ENCODE results near the gene CEP126.
A peak's percentile ranks its signal among the peaks of the same experiment; 100 is the strongest.

The CEP126 gene
- total RNA-seq, result 0 to 8.8 (median 2.8) reads per million in 9 experiments

- H3K9me3 Mint-ChIP-seq, result no peaks in the 10 kb centered on the region
- H3K27ac Mint-ChIP-seq, result peak within 1 kb of the TSS; percentile 89 to 97
- peak within 1 kb of the TSS; percentile 88 to 89 for H3K4me3 Mint-ChIP-seq
- H3K36me3 Mint-ChIP-seq (ENCODE audit: insufficient read depth), result no peaks in the 10 kb centered on the region
- peak; percentile 89 for ATAC-seq (replicated peaks)
- peak; percentile 92 to 97 (median 94) for DNase-seq
- H3K27me3 Mint-ChIP-seq, result peaks cover 0 to 7% of the 10 kb centered on the region in 2 donors
- H3K4me1 Mint-ChIP-seq (ENCODE audit: low read depth in 2 of 2), result peaks cover 9 to 27% of the 10 kb centered on the region in 2 donors
Measured at GRCh38 chr11:101914738-101915426, at the start of gene CEP126. CEP126 (plus strand) TSS chr11:101915010; CDS start chr11:101915285, 275 bp downstream.

GRCh38 chr11:101866619-101867491 is 48.0 kb upstream of the CEP126 start:
- Mint-ChIP-seq H3K36me3 (ENCODE audit: insufficient read depth) (no peaks in the 10 kb centered on the region), H3K4me3 (no peak overlapping the region), H3K27ac (no peak overlapping the region), H3K27me3 (peaks cover 18 to 28% of the 10 kb centered on the region in 2 donors), H3K9me3 (no peaks in the 10 kb centered on the region), H3K4me1 (ENCODE audit: low read depth in 2 of 2) (no peaks in the 10 kb centered on the region)
- no peak for DNase-seq
- ATAC-seq (replicated peaks), result no peak

- no peak overlapping the region for H3K4me3 Mint-ChIP-seq
- no peaks in the 10 kb centered on the region for H3K9me3 Mint-ChIP-seq
- no peaks in the 10 kb centered on the region for H3K36me3 Mint-ChIP-seq (ENCODE audit: insufficient read depth)
- H3K27ac Mint-ChIP-seq, result no peak overlapping the region
- ATAC-seq (replicated peaks) (no peak), DNase-seq (no peak)
- no peaks in the 10 kb centered on the region for H3K4me1 Mint-ChIP-seq (ENCODE audit: low read depth in 2 of 2)
- H3K27me3 Mint-ChIP-seq, result peaks cover 18% of the 10 kb centered on the region in 2 donors
Measured at GRCh38 chr11:101867951-101868350, 46.9 kb upstream of the CEP126 start.

DNA sequence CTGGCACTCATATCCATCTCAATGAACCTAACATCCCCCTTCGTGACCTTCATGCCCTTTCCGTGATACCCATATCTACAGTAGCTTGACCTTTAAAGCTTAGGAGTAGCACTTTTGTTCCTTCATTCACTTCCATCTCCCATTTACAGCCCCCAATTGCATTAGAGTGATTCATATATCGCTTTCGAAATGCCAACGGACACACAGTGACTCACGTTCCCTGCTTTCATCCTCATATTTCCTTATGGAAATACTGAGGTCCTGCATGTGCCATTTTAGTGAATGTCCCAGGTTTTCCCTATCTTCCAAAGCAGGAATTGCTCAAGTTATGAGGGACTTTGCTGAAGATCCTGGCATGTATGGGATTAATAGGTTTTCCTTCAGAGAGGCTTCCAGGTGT is 44.3 kb upstream of the CEP126 start:
- Mint-ChIP-seq H3K27me3 (peaks cover 13 to 18% of the 10 kb centered on the region in 2 donors), H3K36me3 (ENCODE audit: insufficient read depth) (no peaks in the 10 kb centered on the region), H3K4me3 (no peak overlapping the region), H3K27ac (no peak overlapping the region), H3K4me1 (ENCODE audit: low read depth in 2 of 2) (no peaks in the 10 kb centered on the region), H3K9me3 (no peaks in the 10 kb centered on the region)
- DNase-seq (no peak), ATAC-seq (replicated peaks) (no peak)

DNA sequence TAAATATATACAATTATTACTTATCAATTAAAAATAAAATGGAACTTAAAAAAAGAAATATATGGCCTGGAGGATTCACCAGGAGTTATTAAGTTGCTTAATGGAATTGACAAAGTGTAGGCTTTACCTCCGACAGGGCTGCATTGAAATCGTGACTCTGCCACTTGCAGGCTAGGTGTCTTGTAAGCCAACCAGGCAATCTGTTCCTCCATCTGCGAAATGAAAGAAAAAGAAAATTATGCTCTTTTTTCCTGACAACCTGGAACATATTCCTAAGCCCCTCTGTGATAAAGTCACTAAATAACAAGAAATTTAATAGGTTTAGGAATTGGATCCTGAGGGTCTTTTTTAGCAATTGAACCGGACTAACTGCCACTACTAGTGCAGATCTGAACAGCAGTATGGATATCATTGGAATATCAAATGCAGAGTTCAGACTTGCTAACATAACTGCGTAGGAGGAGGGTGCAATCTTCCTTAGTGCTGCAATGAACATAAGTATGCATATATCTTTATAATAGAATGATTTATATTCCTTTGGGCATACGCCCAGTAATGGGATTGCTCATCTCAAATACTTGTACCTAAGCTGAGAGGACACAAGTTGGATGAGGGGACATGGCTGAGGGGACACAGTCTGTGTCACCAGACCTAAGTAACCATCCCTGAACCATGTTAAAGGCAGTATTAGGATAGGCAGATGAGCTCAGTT is 42.5 kb upstream of the CEP126 start:
- ATAC-seq (replicated peaks) (no peak), DNase-seq (no peak)
- Mint-ChIP-seq H3K27ac (no peak overlapping the region), H3K27me3 (peaks cover 26 to 31% of the 10 kb centered on the region in 2 donors), H3K9me3 (no peaks in the 10 kb centered on the region), H3K4me3 (no peak overlapping the region), H3K4me1 (ENCODE audit: low read depth in 2 of 2) (no peaks in the 10 kb centered on the region), H3K36me3 (ENCODE audit: insufficient read depth) (no peaks in the 10 kb centered on the region)

- H3K4me3 Mint-ChIP-seq, result no peak overlapping the region
- no peak overlapping the region for H3K27ac Mint-ChIP-seq
- no peaks in the 10 kb centered on the region for H3K4me1 Mint-ChIP-seq (ENCODE audit: low read depth in 2 of 2)
- no peaks in the 10 kb centered on the region for H3K9me3 Mint-ChIP-seq
- H3K27me3 Mint-ChIP-seq, result peaks cover 36 to 45% of the 10 kb centered on the region in 2 donors
- H3K36me3 Mint-ChIP-seq (ENCODE audit: insufficient read depth), result no peaks in the 10 kb centered on the region
- no peak for ATAC-seq (replicated peaks)
- DNase-seq, result no peak
Measured at GRCh38 chr11:101880222-101880621, 34.6 kb upstream of the CEP126 start.

GRCh38 chr11:101881586-101881985 is 33.2 kb upstream of the CEP126 start:
- ATAC-seq (replicated peaks) (no peak), DNase-seq (no peak)
- H3K36me3 Mint-ChIP-seq (ENCODE audit: insufficient read depth), result no peaks in the 10 kb centered on the region
- peaks cover 30 to 39% of the 10 kb centered on the region in 2 donors for H3K27me3 Mint-ChIP-seq
- H3K9me3 Mint-ChIP-seq, result no peaks in the 10 kb centered on the region
- no peak overlapping the region for H3K27ac Mint-ChIP-seq
- H3K4me3 Mint-ChIP-seq, result no peak overlapping the region
- H3K4me1 Mint-ChIP-seq (ENCODE audit: low read depth in 2 of 2), result no peaks in the 10 kb centered on the region

DNA sequence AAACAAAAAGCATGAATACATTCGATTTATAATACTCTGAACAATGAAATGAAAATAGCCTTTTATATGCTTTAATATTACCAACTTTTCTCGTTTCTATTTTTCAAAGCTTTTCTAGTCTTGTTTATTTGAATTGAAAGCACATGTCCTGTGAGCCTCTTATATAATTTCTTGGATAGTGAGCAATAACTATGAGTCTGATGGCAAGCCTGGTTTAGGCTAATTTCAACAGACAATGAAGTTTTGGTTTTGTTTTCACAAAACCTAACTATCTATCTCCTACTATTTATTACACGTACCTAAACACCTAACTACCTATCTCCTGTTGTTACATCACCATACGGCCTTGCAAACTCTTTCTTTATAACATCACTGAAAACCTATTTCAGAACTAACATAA is 29.2 kb upstream of the CEP126 start:
- H3K36me3 Mint-ChIP-seq (ENCODE audit: insufficient read depth), result no peaks in the 10 kb centered on the region
- no peaks in the 10 kb centered on the region for H3K9me3 Mint-ChIP-seq
- peaks cover 17 to 24% of the 10 kb centered on the region in 2 donors for H3K27me3 Mint-ChIP-seq
- no peak overlapping the region for H3K27ac Mint-ChIP-seq
- ATAC-seq (replicated peaks), result no peak
- peaks cover 0 to 1% of the 10 kb centered on the region in 2 donors for H3K4me1 Mint-ChIP-seq (ENCODE audit: low read depth in 2 of 2)
- DNase-seq, result no peak
- no peak overlapping the region for H3K4me3 Mint-ChIP-seq

- no peaks in the 10 kb centered on the region for H3K9me3 Mint-ChIP-seq
- H3K36me3 Mint-ChIP-seq (ENCODE audit: insufficient read depth), result no peaks in the 10 kb centered on the region
- no peak overlapping the region for H3K4me3 Mint-ChIP-seq
- peaks cover 0 to 1% of the 10 kb centered on the region in 2 donors for H3K4me1 Mint-ChIP-seq (ENCODE audit: low read depth in 2 of 2)
- no peak overlapping the region for H3K27ac Mint-ChIP-seq
- ATAC-seq (replicated peaks), result no peak
- peaks cover 6 to 15% of the 10 kb centered on the region in 2 donors for H3K27me3 Mint-ChIP-seq
- DNase-seq, result no peak
Measured at GRCh38 chr11:101889767-101890166, 25.0 kb upstream of the CEP126 start.

DNA sequence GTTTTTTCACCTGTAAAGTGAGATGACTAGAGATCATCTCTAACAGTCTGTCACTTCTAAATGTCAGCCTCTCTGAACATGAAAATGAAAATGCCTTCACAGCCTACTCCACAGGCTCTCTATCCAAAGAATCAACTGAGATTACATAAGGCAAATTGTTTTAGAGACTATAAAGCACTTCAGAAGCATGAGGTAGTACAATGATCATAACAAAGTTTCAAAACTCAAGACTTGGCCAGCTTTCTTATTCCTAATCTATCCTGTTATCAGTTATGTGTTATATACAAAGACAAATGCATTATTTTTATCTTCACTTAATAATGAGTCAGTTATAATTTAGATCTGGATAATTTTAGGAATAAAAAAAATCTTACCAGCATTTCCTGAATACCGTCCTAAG is 20.3 kb upstream of the CEP126 start:
- peaks cover 31 to 33% of the 10 kb centered on the region in 2 donors for H3K27me3 Mint-ChIP-seq
- DNase-seq (no peak), ATAC-seq (replicated peaks) (no peak)
- peaks cover 0 to 1% of the 10 kb centered on the region in 2 donors for H3K4me1 Mint-ChIP-seq (ENCODE audit: low read depth in 2 of 2)
- no peak overlapping the region for H3K4me3 Mint-ChIP-seq
- H3K36me3 Mint-ChIP-seq (ENCODE audit: insufficient read depth), result no peaks in the 10 kb centered on the region
- no peak overlapping the region for H3K27ac Mint-ChIP-seq
- no peaks in the 10 kb centered on the region for H3K9me3 Mint-ChIP-seq

DNA sequence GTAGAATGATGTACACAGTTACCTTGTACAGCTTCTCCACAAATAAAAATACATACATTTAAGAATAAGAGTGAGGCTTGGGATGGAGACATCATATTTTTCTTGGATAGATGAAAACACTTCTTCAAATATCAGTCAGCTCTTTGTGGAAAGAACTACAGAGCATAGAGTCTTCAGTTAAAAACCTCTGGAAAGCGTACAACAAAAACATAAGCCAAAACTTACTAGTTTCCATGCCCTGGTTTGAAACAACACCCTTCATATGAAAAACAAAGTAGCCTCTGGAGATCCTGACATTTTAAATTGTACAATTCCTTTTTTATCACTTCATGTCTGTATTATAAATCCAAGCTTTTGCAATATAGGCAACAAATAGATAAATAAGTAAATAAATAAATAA is 7.0 kb upstream of the CEP126 start:
- H3K36me3 Mint-ChIP-seq (ENCODE audit: insufficient read depth), result no peaks in the 10 kb centered on the region
- no peak for DNase-seq

GRCh38 chr11:101909087-101909486 is 5.7 kb upstream of the CEP126 start:
- H3K9me3 Mint-ChIP-seq, result no peaks in the 10 kb centered on the region
- no peak overlapping the region for H3K4me3 Mint-ChIP-seq
- DNase-seq (no peak), ATAC-seq (replicated peaks) (no peak)
- no peaks in the 10 kb centered on the region for H3K36me3 Mint-ChIP-seq (ENCODE audit: insufficient read depth)
- H3K4me1 Mint-ChIP-seq (ENCODE audit: low read depth in 2 of 2), result peaks cover 0 to under 1% of the 10 kb centered on the region in 2 donors
- peaks cover 0 to 15% of the 10 kb centered on the region in 2 donors for H3K27me3 Mint-ChIP-seq
- no peak overlapping the region for H3K27ac Mint-ChIP-seq

More for the DNA sequence above, 7.0 kb upstream of the CEP126 start:
- no peak overlapping the region for H3K27ac Mint-ChIP-seq
- no peak for ATAC-seq (replicated peaks)
- no peak overlapping the region for H3K4me3 Mint-ChIP-seq
- no peaks in the 10 kb centered on the region for H3K4me1 Mint-ChIP-seq (ENCODE audit: low read depth in 2 of 2)
- peaks cover 10 to 23% of the 10 kb centered on the region in 2 donors for H3K27me3 Mint-ChIP-seq
- no peaks in the 10 kb centered on the region for H3K9me3 Mint-ChIP-seq

DNA sequence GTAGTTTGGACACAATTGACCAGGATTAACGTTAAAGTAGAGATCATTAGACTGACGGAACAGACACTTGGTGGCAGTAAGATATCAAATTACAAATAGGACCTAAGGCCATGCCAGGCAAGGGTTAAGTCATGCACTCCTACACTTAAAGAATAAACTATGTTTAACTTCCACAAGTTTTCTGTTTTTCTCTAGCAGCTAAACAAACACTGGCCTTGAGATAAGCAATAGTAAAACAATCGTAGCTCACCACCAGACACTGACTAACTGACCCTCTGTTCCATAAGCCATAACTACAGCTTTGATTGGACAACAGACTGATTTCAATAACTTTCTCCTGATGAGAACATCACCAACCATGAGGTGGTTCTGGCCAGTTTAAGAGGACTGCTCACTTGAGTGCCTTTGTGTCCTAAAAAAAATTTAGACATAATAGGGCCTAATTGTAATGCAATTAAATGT is 2.0 kb upstream of the CEP126 start:
- Mint-ChIP-seq H3K36me3 (ENCODE audit: insufficient read depth) (no peaks in the 10 kb centered on the region), H3K4me1 (ENCODE audit: low read depth in 2 of 2) (peaks cover 9 to 23% of the 10 kb centered on the region in 2 donors), H3K9me3 (no peaks in the 10 kb centered on the region), H3K4me3 (no peak overlapping the region), H3K27ac (no peak overlapping the region), H3K27me3 (peaks cover 0 to 7% of the 10 kb centered on the region in 2 donors)
- ATAC-seq (replicated peaks) (no peak), DNase-seq (no peak)
